HEK293 (cell line): Measurements from ENCODE around the gene TMEM81.
A peak's percentile ranks its signal among the peaks of the same experiment; 100 is the strongest.

Source experiments
- ATF2 ChIP-seq: fragments of 450-650 bp; formaldehyde crosslinking; IDR thresholded peaks from 2 replicates; pipeline ENCODE4 v1.5.1; 2016; ENCODE audit warnings: missing biosample characterization, missing genetic modification characterization, low read depth
- FEZF1 ChIP-seq: fragments of 450-650 bp; formaldehyde crosslinking; IDR thresholded peaks from 2 replicates; pipeline ENCODE4 v1.5.1; 2016; ENCODE audit warnings: missing biosample characterization, missing genetic modification characterization
- GFI1B ChIP-seq: fragments of 450-650 bp; formaldehyde crosslinking; IDR thresholded peaks from 2 replicates; pipeline ENCODE4 v1.5.1; 2016; ENCODE audit warnings: missing biosample characterization, missing genetic modification characterization
- PRDM1 ChIP-seq: fragments of 450-650 bp; formaldehyde crosslinking; IDR thresholded peaks from 2 replicates; pipeline ENCODE4; 2016; ENCODE audit warnings: missing biosample characterization, missing genetic modification characterization
- ZBTB17 ChIP-seq: fragments of 450-650 bp; formaldehyde crosslinking; IDR thresholded peaks from 2 replicates; pipeline ENCODE4 v1.5.1; 2016; ENCODE audit warnings: missing biosample characterization, missing genetic modification characterization
- ZBTB20 ChIP-seq: fragments of 450-650 bp; formaldehyde crosslinking; IDR thresholded peaks from 2 replicates; pipeline ENCODE4 v1.5.1; 2016; ENCODE audit warnings: missing biosample characterization, missing genetic modification characterization
- ZBTB7A ChIP-seq: fragments of 450-650 bp; formaldehyde crosslinking; IDR thresholded peaks from 2 replicates; pipeline ENCODE4 v1.5.1; 2016; ENCODE audit warnings: low read depth, missing biosample characterization, missing genetic modification characterization
- ZIC2 ChIP-seq: fragments of 450-650 bp; formaldehyde crosslinking; IDR thresholded peaks from 2 replicates; pipeline ENCODE4 v1.5.1; 2016; ENCODE audit warnings: missing biosample characterization, missing genetic modification characterization
- ZNF148 ChIP-seq: fragments of 450-650 bp; formaldehyde crosslinking; IDR thresholded peaks from 2 replicates; pipeline ENCODE4 v1.5.0; 2017; ENCODE audit warnings: missing biosample characterization, missing genetic modification characterization, borderline replicate concordance
- ZNF175 ChIP-seq: fragments of 450-650 bp; formaldehyde crosslinking; IDR thresholded peaks from 2 replicates; pipeline ENCODE4 v1.5.1; 2016; ENCODE audit warnings: missing biosample characterization, missing genetic modification characterization
- ZNF23 ChIP-seq: fragments of 450-650 bp; formaldehyde crosslinking; IDR thresholded peaks from 2 replicates; pipeline ENCODE4 v1.5.1; 2016; ENCODE audit warnings: missing biosample characterization, missing genetic modification characterization, borderline replicate concordance
- ZNF362 ChIP-seq: fragments of 450-650 bp; formaldehyde crosslinking; IDR thresholded peaks from 2 replicates; pipeline ENCODE4 v1.5.1; 2016; ENCODE audit warnings: missing biosample characterization, missing genetic modification characterization
- ZNF416 ChIP-seq: fragments of 450-650 bp; formaldehyde crosslinking; IDR thresholded peaks from 2 replicates; pipeline ENCODE4 v1.5.1; 2016; ENCODE audit warnings: missing biosample characterization, missing genetic modification characterization
- ZNF423 ChIP-seq: fragments of 450-650 bp; formaldehyde crosslinking; IDR thresholded peaks from 2 replicates; pipeline ENCODE4 v1.5.1; 2016; ENCODE audit warnings: missing biosample characterization, missing genetic modification characterization
- ZNF48 ChIP-seq: fragments of 450-650 bp; formaldehyde crosslinking; IDR thresholded peaks from 2 replicates; pipeline ENCODE4 v1.5.1; 2016; ENCODE audit warnings: missing biosample characterization, missing genetic modification characterization
- ZNF530 ChIP-seq: fragments of 450-650 bp; formaldehyde crosslinking; IDR thresholded peaks from 2 replicates; pipeline ENCODE4 v1.5.1; 2016; ENCODE audit warnings: low read depth, missing biosample characterization, missing genetic modification characterization
- ZNF544 ChIP-seq: fragments of 450-650 bp; formaldehyde crosslinking; IDR thresholded peaks from 2 replicates; pipeline ENCODE4 v1.5.0; 2017; ENCODE audit warnings: missing biosample characterization, missing genetic modification characterization
- ZNF560 ChIP-seq: fragments of 450-650 bp; formaldehyde crosslinking; IDR thresholded peaks from 2 replicates; pipeline ENCODE4 v1.5.1; 2017; ENCODE audit warnings: missing biosample characterization, missing genetic modification characterization, borderline replicate concordance
- ZNF561 ChIP-seq: fragments of 450-650 bp; IDR thresholded peaks from 2 replicates; pipeline ENCODE4 v1.5.1; 2018; ENCODE audit warnings: missing biosample characterization, missing genetic modification characterization, borderline replicate concordance
- ZNF600 ChIP-seq: fragments of 450-650 bp; formaldehyde crosslinking; IDR thresholded peaks from 2 replicates; pipeline ENCODE4 v1.5.1; 2016; ENCODE audit warnings: missing biosample characterization, missing genetic modification characterization
- ZNF639 ChIP-seq: fragments of 450-650 bp; formaldehyde crosslinking; IDR thresholded peaks from 2 replicates; pipeline ENCODE4 v1.5.1; 2016; ENCODE audit warnings: missing biosample characterization, missing genetic modification characterization
- ZNF645 ChIP-seq: fragments of 450-650 bp; formaldehyde crosslinking; IDR thresholded peaks from 2 replicates; pipeline ENCODE4; 2016; ENCODE audit warnings: missing biosample characterization, missing genetic modification characterization
- ZNF704 ChIP-seq: fragments of 450-650 bp; formaldehyde crosslinking; IDR thresholded peaks from 2 replicates; pipeline ENCODE4 v1.5.1; 2016; ENCODE audit warnings: missing biosample characterization, missing genetic modification characterization
- ZNF707 ChIP-seq: fragments of 450-650 bp; formaldehyde crosslinking; IDR thresholded peaks from 2 replicates; pipeline ENCODE4 v1.5.1; 2016; ENCODE audit warnings: missing biosample characterization, missing genetic modification characterization
- ZNF76 ChIP-seq: fragments of 450-650 bp; formaldehyde crosslinking; IDR thresholded peaks from 2 replicates; pipeline ENCODE4; 2016; ENCODE audit warnings: low read depth, missing biosample characterization, missing genetic modification characterization, borderline replicate concordance
- ZNF792 ChIP-seq: fragments of 450-650 bp; formaldehyde crosslinking; IDR thresholded peaks from 2 replicates; pipeline ENCODE4 v1.5.1; 2016; ENCODE audit warnings: missing biosample characterization, missing genetic modification characterization
- ZNF830 ChIP-seq: fragments of 450-650 bp; IDR thresholded peaks from 2 replicates; pipeline ENCODE4 v1.5.0; 2018; ENCODE audit warnings: missing biosample characterization, missing genetic modification characterization, low read depth, mild to moderate bottlenecking, moderate library complexity
- ZNF843 ChIP-seq: fragments of 450-650 bp; formaldehyde crosslinking; IDR thresholded peaks from 2 replicates; pipeline ENCODE4 v1.5.1; 2016; ENCODE audit warnings: missing biosample characterization, missing genetic modification characterization
- ZSCAN30 ChIP-seq: fragments of 450-650 bp; IDR thresholded peaks from 2 replicates; pipeline ENCODE4 v1.5.1; 2018; ENCODE audit warnings: missing biosample characterization, mild to moderate bottlenecking, missing genetic modification characterization, moderate library complexity
- ZSCAN4 ChIP-seq: fragments of 450-650 bp; formaldehyde crosslinking; IDR thresholded peaks from 2 replicates; pipeline ENCODE4 v1.5.1; 2017; ENCODE audit warnings: missing biosample characterization, missing genetic modification characterization

The TMEM81 gene

GRCh38 chr1:205121660-205122488 is 37.6 kb upstream of the TMEM81 start, which contains the start of gene RBBP5 (continued):
- TF ChIP-seq ATF2, result peak; percentile 73
- peak; percentile 63 for TF ChIP-seq GFI1B (tag by site-specific recombination)
- TF ChIP-seq ZNF561, result peak; percentile 99
- no peak; the same call in 1 of the 2 replicates for TF ChIP-seq ZNF416 (tag by site-specific recombination)
- TF ChIP-seq ZNF23, result no peak; the same call in 1 of the 2 replicates
- no peak for TF ChIP-seq ZNF423 (tag by site-specific recombination)
- peak; percentile 96 for TF ChIP-seq ZBTB7A (tag by site-specific recombination)
- TF ChIP-seq ZNF560 (tag by site-specific recombination), result no peak
- TF ChIP-seq ZNF707 (tag by site-specific recombination), result no peak
- no peak for TF ChIP-seq ZNF362
- TF ChIP-seq ZIC2 (tag by site-specific recombination), result 0 out of 2 replicates have a peak, but pooled peaks have one; percentile 30
- peak; percentile 44; the same call in 1 of the 2 replicates for TF ChIP-seq FEZF1
- no peak for TF ChIP-seq ZNF544 (tag by site-specific recombination)
- TF ChIP-seq ZNF76, result peak; percentile 89
- TF ChIP-seq ZNF639, result peak; percentile 100
- no peak for TF ChIP-seq ZNF530 (tag by site-specific recombination)
- TF ChIP-seq ZNF148, result peak; percentile 95
- no peak for TF ChIP-seq ZNF175 (tag by site-specific recombination)
- TF ChIP-seq ZBTB17 (tag by site-specific recombination), result peak; percentile 96
- peak; percentile 99 for TF ChIP-seq ZSCAN30 (tag by site-specific recombination)
- TF ChIP-seq ZNF704, result peak; percentile 78
- peak; percentile 56 for TF ChIP-seq ZNF600 (tag by site-specific recombination)
- peak; percentile 73 for TF ChIP-seq PRDM1
- 0 out of 2 replicates have a peak, but pooled peaks have one; percentile 52 for TF ChIP-seq ZNF645 (tag by site-specific recombination)
- 0 out of 2 replicates have a peak, but pooled peaks have one; percentile 55 for TF ChIP-seq ZNF792 (tag by site-specific recombination)
- peak; percentile 70 for TF ChIP-seq ZBTB20 (tag by site-specific recombination)
- TF ChIP-seq ZNF48 (tag by site-specific recombination), result no peak
- peak; percentile 85 for TF ChIP-seq ZNF843
- TF ChIP-seq ZSCAN4 (tag by site-specific recombination), result peak; percentile 85
- TF ChIP-seq ZNF830 (tag by site-specific recombination), result no peak
